Stomach (tissue), 9 donors: Measurements from ENCODE around the gene CORO1C. TPM values are rescaled to one million over a fixed set of nuclear protein-coding genes. Genes with fewer than 3 reads are reported as not detected.
"Not testable (repeated sequence)": the region's sequence is repeated elsewhere in the genome, so short reads cannot be mapped to it uniquely, and the experiment has no call there.

ENCODE experiments used
- DNase-seq, 2 donors: peaks; one replicate each; pipeline versions ENCODE4 v3.0.0 to v3.0.0-alpha.2; 2013 to 2019
- H3K27ac ChIP-seq, 5 donors: fragments of 200-600 bp in 4 of 5; sonication (generic) in 4 of 5; one replicate each; pipeline ENCODE4 v1.5.1; 2013 to 2019; ENCODE audit warnings: mild to moderate bottlenecking in 1 of 5, moderate library complexity in 1 of 5
- H3K27me3 ChIP-seq, 3 donors: fragments of 200-600 bp; sonication (generic); one replicate each; pipeline ENCODE4 v1.5.1; 2017 to 2019; ENCODE audit warnings: mixed run types in 1 of 3
- H3K36me3 ChIP-seq, 4 donors: fragments of 200-600 bp; sonication (generic); 1 replicate in 3 of 4; 2 replicates in 1 of 4; pipeline ENCODE4 v1.5.1; 2016 to 2019
- H3K4me1 ChIP-seq, 4 donors: fragments of 200-600 bp; sonication (generic); one replicate each; pipeline ENCODE4 v1.5.1; 2016 to 2019
- H3K4me3 ChIP-seq, 4 donors: fragments of 200-600 bp; sonication (generic) in 3 of 4; one replicate each; pipeline ENCODE4 v1.5.1; 2016 to 2019; ENCODE audit warnings: mild to moderate bottlenecking in 1 of 4
- H3K9me3 ChIP-seq, 4 donors: fragments of 200-600 bp; sonication (generic); one replicate each; pipeline ENCODE4 v1.5.1; 2016 to 2019
- CTCF ChIP-seq, 7 experiments: fragments of 450-650 bp in 4 of 7; fragments of 200-600 bp in 3 of 7; sonication (generic) in 3 of 7; IDR thresholded peaks; one replicate each; pipeline ENCODE4 v1.5.1; 2016 to 2019; ENCODE audit warnings: antibody characterized with exemption in 7 of 7, control low read depth in 2 of 7, mild to moderate bottlenecking in 1 of 7
- EP300 ChIP-seq: sonication (generic); formaldehyde crosslinking; IDR thresholded peaks from one replicate; pipeline ENCODE4 v1.6.1; 2017; ENCODE audit warnings: antibody characterized with exemption
- POLR2A ChIP-seq, 4 donors: fragments of 450-650 bp; IDR thresholded peaks; one replicate each; pipeline ENCODE4 v1.6.1; 2016; ENCODE audit warnings: antibody characterized with exemption in 4 of 4, control low read depth in 2 of 4, mild to moderate bottlenecking in 1 of 4, moderate library complexity in 1 of 4
- POLR2AphosphoS5 ChIP-seq, 3 donors: sonication (generic); formaldehyde crosslinking; IDR thresholded peaks; one replicate each; pipeline ENCODE4 v1.6.1; 2016; ENCODE audit warnings: antibody characterized with exemption in 3 of 3
- WGBS, 5 donors: extraction: QIAGEN DNeasy Blood & Tissue Kit in 3 of 5; methylation state at CpG; one replicate each; pipeline versions ENCODE4 v1.1.5 to v1.1.7; 2013 to 2018; 5-methylcytosine and 5-hydroxymethylcytosine counted together
- intact Hi-C: fragments of 100-400 bp; cut with DNase I; formaldehyde crosslinking; loops from one replicate; pipeline ENCODE4 v1.15.1; 2023; ENCODE audit warnings: low total_unique reads
- polyA plus RNA-seq, 3 donors: library from polyadenylated mRNA; stranded (reverse); fragments of 200-250 nt; gene quantifications; one replicate each; pipeline ENCODE4 v1.2.3, GENCODE V29; 2013
- total RNA-seq, 5 donors: library from RNA; depleted of rRNA; stranded (reverse); fragments of >200 nt; gene quantifications; one replicate each; pipeline versions ENCODE4 v1.1.0 to v1.2.3, GENCODE V29; 2014 to 2016
- donor health status: healthy with polysubstance abuse.
- donor health status: Bipolar disorder and iron deficiency.
- donor health status: healthy.

CORO1C gene
- total and polyA plus RNA-seq, 8 donors, result 27.4 to 392 (median 143) TPM

GRCh38 chr12:108752387-108752786 lies 21.1 kb upstream of the CORO1C start:
- Histone ChIP-seq H3K36me3 (no peaks in the 10 kb centered on the region), H3K9me3 (no peaks in the 10 kb centered on the region), H3K4me3 (no peak overlapping the region), H3K4me1 (peaks cover 0 to 25% (median 11%) of the 10 kb centered on the region in 4 donors), H3K27ac (peak overlapping the region in 4 of 5 donors; percentile 20 to 79 (median 49)), H3K27me3 (no peaks in the 10 kb centered on the region)
- peak in 1 of 2 donors; percentile 92 for DNase-seq
- intact Hi-C loops, result no loop called here
- TF ChIP-seq POLR2A (IDR thresholded peaks at IDR 0.05) (no peak), CTCF (IDR thresholded peaks at IDR 0.05) (no peak), EP300 (no peak), POLR2AphosphoS5 (IDR thresholded peaks at IDR 0.05) (peak in 2 of 3 donors; percentile 30 to 74)
- WGBS, 5 donors, result 52 to 87% (median 75%) methylated on average over 1 of the region's 1 CpG

DNA sequence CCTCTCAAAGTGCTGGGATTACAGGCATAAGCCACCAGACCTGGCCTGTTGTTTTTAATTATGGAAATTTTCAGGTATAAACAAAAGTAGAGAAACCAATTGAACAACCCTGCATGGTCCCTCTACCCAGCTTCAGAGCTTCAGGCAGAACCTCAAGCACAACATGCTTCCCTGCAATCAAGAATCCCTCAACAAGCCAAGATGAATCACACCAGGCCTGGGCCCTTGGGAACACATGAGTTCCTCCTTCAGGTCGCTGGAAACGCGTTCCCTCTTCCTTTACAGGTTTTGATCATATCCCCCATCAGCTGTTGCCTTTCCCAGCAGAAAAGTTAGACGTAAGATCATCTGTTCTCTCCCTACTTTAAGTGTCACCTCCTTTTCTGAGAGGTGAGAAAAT lies 20.5 kb upstream of the CORO1C start:
- Histone ChIP-seq H3K9me3 (no peaks in the 10 kb centered on the region), H3K27me3 (no peaks in the 10 kb centered on the region), H3K4me3 (no peak overlapping the region), H3K36me3 (no peaks in the 10 kb centered on the region), H3K27ac (peak overlapping the region in 4 of 5 donors; percentile 20 to 79 (median 49)), H3K4me1 (peaks cover 0 to 25% (median 11%) of the 10 kb centered on the region in 4 donors)
- no peak for TF ChIP-seq POLR2A (IDR thresholded peaks at IDR 0.05)
- TF ChIP-seq CTCF (IDR thresholded peaks at IDR 0.05), result no peak
- no peak for TF ChIP-seq EP300
- no peak for TF ChIP-seq POLR2AphosphoS5 (IDR thresholded peaks at IDR 0.05)
- no peak for DNase-seq
- intact Hi-C loops, result no loop called here
- 52 to 72% (median 67%) methylated on average over 4 of the region's 4 CpGs for WGBS, 5 donors

DNA sequence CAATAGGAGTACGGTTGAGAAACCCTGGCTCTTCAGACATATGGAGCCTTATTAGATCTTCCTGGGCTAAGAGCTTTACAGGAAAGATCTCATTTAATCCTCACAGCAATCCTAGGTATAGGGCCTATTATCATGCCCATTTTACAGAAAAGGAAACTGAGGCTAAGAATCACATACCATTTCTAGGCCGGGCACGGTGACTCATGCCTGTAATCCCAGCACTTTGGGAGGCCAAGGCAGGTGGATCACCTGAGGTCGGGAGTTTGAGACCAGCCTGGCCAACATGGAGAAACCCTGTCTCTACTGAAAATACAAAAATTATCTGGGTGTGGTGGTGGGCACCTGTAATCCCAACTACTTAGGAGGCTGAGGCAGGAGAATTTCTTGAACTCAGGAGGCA lies 19.7 kb upstream of the CORO1C start:
- Histone ChIP-seq H3K4me1 (peaks cover 0 to 25% (median 11%) of the 10 kb centered on the region in 4 donors), H3K27ac (peak overlapping the region in 4 of 5 donors; percentile 20 to 79 (median 49))
- WGBS, 5 donors, result 63 to 94% (median 84%) methylated on average over 4 of the region's 4 CpGs
- H3K36me3 ChIP-seq, DNase-seq, H3K9me3 ChIP-seq, intact Hi-C loops, H3K27me3 ChIP-seq, H3K4me3 ChIP-seq: not testable (repeated sequence)

GRCh38 chr12:108750526-108750925 lies 19.2 kb upstream of the CORO1C start:
- TF ChIP-seq POLR2AphosphoS5 (IDR thresholded peaks at IDR 0.05) (peak in 1 of 3 donors; percentile 35), CTCF (IDR thresholded peaks at IDR 0.05) (no peak)
- Histone ChIP-seq H3K9me3 (no peaks in the 10 kb centered on the region), H3K27ac (peak overlapping the region in 4 of 5 donors; percentile 41 to 79 (median 49)), H3K4me3 (no peak overlapping the region), H3K36me3 (no peaks in the 10 kb centered on the region), H3K4me1 (peaks cover 0 to 25% (median 11%) of the 10 kb centered on the region in 4 donors), H3K27me3 (no peaks in the 10 kb centered on the region)
- WGBS, 5 donors, result 47 to 63% (median 53%) methylated on average over 4 of the region's 4 CpGs
- peak in 1 of 2 donors; percentile 80 for DNase-seq
- intact Hi-C loops, result no loop called here

DNA sequence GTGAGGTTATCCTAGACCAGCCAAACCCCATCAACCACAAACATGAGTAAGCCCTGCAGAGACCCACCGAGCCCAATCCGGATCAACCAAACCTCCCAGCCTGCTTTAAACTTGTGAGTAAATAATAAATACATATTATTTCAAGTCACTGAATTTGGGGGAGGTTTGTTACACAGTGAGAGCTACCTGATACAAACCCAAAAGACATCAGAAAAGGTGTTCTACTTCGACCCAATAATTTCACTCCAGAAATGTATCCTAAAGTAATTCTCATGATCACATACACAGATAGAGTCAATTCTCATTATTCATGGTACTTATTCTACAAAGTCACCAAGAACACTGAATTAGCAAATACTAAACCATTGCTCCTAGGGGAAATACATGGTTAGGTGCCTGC lies 16.2 kb upstream of the CORO1C start:
- H3K27me3 ChIP-seq, result no peaks in the 10 kb centered on the region
- TF ChIP-seq POLR2A (IDR thresholded peaks at IDR 0.05), result no peak
- TF ChIP-seq EP300, result no peak
- no peak for TF ChIP-seq CTCF (IDR thresholded peaks at IDR 0.05)
- no peaks in the 10 kb centered on the region for H3K9me3 ChIP-seq
- H3K4me1 ChIP-seq, result peaks cover 0 to 29% (median 12%) of the 10 kb centered on the region in 4 donors
- WGBS, 5 donors, result 96 to 99% (median 98%) methylated on average over 3 of the region's 3 CpGs
- no peak overlapping the region for H3K4me3 ChIP-seq
- H3K36me3 ChIP-seq, result no peaks in the 10 kb centered on the region
- no peak for DNase-seq
- no peak overlapping the region for H3K27ac ChIP-seq
- intact Hi-C loops, result no loop called here
